OCI-LY3 (cell line): ENCODE data around the gene DTYMK.

Source experiments
- H2AFZ ChIP-seq: fragments of 200-600, 300-600 bp; shearing (Covaris generic); 2 replicates; pipeline ENCODE4 v1.6.0; 2014; ENCODE audit warnings: antibody characterized with exemption, low read depth, low read length
- H3K27ac ChIP-seq: fragments of 200-600, 300-600 bp; sonication (generic); 2 replicates; pipeline ENCODE4 v1.5.1; 2014; ENCODE audit warnings: mild to moderate bottlenecking, low read length, moderate library complexity, mixed read lengths
- H3K27me3 ChIP-seq: fragments of 200-600, 300-600 bp; sonication (generic); 2 replicates; pipeline ENCODE4 v1.6.1; 2014; ENCODE audit warnings: low read depth, low read length, mixed read lengths
- H3K36me3 ChIP-seq: fragments of 200-600, 300-600 bp; sonication (generic); replicated peaks from 2 replicates; pipeline ENCODE3; 2014; ENCODE audit warnings: low read depth, low read length, mixed read lengths
- H3K4me1 ChIP-seq: fragments of 300-600, 200-600 bp; sonication (generic); 2 replicates; pipeline ENCODE4 v1.6.1; 2014; ENCODE audit warnings: low read length, mixed read lengths
- H3K4me2 ChIP-seq: fragments of 200-600, 300-600 bp; sonication (generic); 2 replicates; pipeline ENCODE4 v1.6.1; 2014; ENCODE audit warnings: low read length, mixed read lengths
- H3K4me3 ChIP-seq: fragments of 300-600, 200-600 bp; sonication (generic); 2 replicates; pipeline ENCODE4 v1.5.1; 2014; ENCODE audit warnings: antibody characterized with exemption, mild to moderate bottlenecking, low read length, moderate library complexity
- H3K79me2 ChIP-seq: fragments of 300-600, 200-600 bp; shearing (Covaris generic); 2 replicates; pipeline ENCODE4 v1.6.1; 2014; ENCODE audit warnings: mild to moderate bottlenecking, low read length, mixed read lengths
- H3K9ac ChIP-seq: fragments of 300-600, 200-600 bp; shearing (Covaris generic); 2 replicates; pipeline ENCODE4 v1.6.0; 2014; ENCODE audit warnings: mild to moderate bottlenecking, low read length, moderate library complexity
- H3K9me3 ChIP-seq: fragments of 200-600, 300-600 bp; shearing (Covaris generic); 2 replicates; pipeline ENCODE4 v1.6.1; 2014; ENCODE audit warnings: low read length, mixed read lengths; ENCODE audit not compliant: insufficient read depth
- H4K20me1 ChIP-seq: fragments of 200-600, 300-600 bp; sonication (generic); 2 replicates; pipeline ENCODE4 v1.6.1; 2016; ENCODE audit warnings: low read length, mixed read lengths; ENCODE audit not compliant: insufficient read depth
- CTCF ChIP-seq: fragments of 200-600, 300-600 bp; sonication (generic); IDR thresholded peaks from 2 replicates; pipeline ENCODE4 v1.5.1; 2014; ENCODE audit warnings: antibody characterized with exemption, low read length, low read depth
- EZH2phosphoT487 ChIP-seq: fragments of 200-600 bp; shearing (Covaris generic); IDR thresholded peaks from 2 replicates; pipeline ENCODE4 v1.6.1; 2018; ENCODE audit warnings: antibody characterized with exemption, mixed run types, low read depth

DTYMK gene

GRCh38 chr2:241652722-241653121 is 33.9 kb downstream of the DTYMK start:
- no peak for TF ChIP-seq EZH2phosphoT487
- TF ChIP-seq CTCF = no peak
- Histone ChIP-seq H3K79me2 (peaks cover 22% of the 10 kb centered on the region), H4K20me1 (peaks cover 6% of the 10 kb centered on the region)

DNA sequence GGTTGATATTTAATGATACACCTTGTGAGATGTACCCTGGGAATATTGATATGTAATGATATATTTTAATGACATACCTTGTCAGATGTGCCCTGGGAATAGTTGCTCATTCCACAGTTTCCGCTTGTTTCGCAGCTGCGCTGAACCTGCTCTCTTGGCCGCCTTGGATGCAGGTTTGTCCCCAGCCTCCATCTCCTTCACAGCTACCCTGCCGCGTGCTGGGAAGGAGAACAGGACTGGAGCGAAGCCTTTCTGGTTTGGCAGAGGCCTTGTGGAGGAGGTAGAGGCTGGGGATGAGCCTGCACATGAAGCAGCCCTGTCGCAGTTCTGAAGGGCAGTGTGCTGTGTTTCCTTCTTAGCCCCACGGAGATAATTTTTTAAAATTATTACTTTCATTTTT is 34.5 kb downstream of the DTYMK start:
- Histone ChIP-seq H3K79me2 (peaks cover 22% of the 10 kb centered on the region), H3K36me3 (peaks cover 4% of the 10 kb centered on the region), H3K27me3 (no peaks in the 10 kb centered on the region), H2AFZ (no peak overlapping the region), H3K27ac (no peak overlapping the region), H4K20me1 (peaks cover 6% of the 10 kb centered on the region), H3K4me1 (no peaks in the 10 kb centered on the region), H3K9me3 (no peaks in the 10 kb centered on the region), H3K9ac (no peak overlapping the region), H3K4me3 (no peak overlapping the region), H3K4me2 (no peak overlapping the region)
- TF ChIP-seq CTCF = no peak

More at GRCh38 chr2:241652722-241653121, 33.9 kb downstream of the DTYMK start:
- peaks cover 4% of the 10 kb centered on the region for H3K36me3 ChIP-seq
- H2AFZ ChIP-seq = no peak overlapping the region
- no peaks in the 10 kb centered on the region for H3K9me3 ChIP-seq
- H3K4me2 ChIP-seq = no peak overlapping the region
- no peaks in the 10 kb centered on the region for H3K27me3 ChIP-seq
- H3K9ac ChIP-seq = no peak overlapping the region
- H3K4me1 ChIP-seq = no peaks in the 10 kb centered on the region
- H3K4me3 ChIP-seq = no peak overlapping the region
- no peak overlapping the region for H3K27ac ChIP-seq

DNA sequence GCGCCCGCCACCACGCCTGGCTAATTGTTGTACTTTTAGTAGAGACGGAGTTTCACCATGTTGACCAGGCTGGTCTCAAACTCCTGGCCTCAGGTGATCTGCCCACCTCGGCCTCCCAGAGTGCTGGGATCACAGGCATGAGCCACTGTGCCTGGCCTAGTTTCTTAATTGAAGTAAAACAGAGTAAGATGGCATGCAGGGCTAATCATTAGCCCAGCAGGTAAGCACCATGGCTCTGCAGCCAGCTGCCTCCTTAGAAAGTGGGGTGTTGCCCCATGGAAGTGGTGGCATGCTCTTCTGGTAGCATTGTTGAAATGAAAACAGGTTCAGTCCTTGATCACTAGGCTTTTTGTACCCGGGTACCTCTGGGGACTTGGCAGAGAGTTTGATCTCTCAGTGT is 36.7 kb downstream of the DTYMK start:
- H3K4me2 ChIP-seq = no peak overlapping the region
- TF ChIP-seq CTCF (no peak), EZH2phosphoT487 (no peak)
- no peaks in the 10 kb centered on the region for H3K27me3 ChIP-seq
- H3K4me3 ChIP-seq = no peak overlapping the region
- no peaks in the 10 kb centered on the region for H3K4me1 ChIP-seq
- H3K27ac ChIP-seq = no peak overlapping the region
- H4K20me1 ChIP-seq = peaks cover 6% of the 10 kb centered on the region
- peaks cover 4% of the 10 kb centered on the region for H3K36me3 ChIP-seq
- H3K9ac ChIP-seq = no peak overlapping the region
- H3K79me2 ChIP-seq = peaks cover 41% of the 10 kb centered on the region
- no peaks in the 10 kb centered on the region for H3K9me3 ChIP-seq
- H2AFZ ChIP-seq = no peak overlapping the region

DNA sequence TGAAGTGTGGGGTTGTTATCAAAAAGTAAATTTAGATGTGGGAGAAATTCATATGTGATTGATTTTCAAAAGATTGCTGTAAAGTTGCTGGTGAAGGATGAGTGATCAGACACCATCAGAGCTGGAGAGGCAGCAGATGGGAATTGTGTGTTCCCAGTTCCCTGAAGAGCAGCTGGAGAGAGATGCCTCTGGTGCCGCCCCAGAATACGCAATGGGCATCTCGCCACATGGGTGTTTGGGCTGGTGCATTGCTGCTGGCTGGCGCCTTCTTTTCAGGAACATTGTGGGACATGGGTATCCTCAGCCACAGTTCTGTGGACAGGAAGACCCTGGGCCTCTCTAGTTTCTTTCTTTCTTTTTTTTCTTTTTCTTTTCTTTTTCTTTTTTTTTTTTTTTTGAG is 37.2 kb downstream of the DTYMK start:
- peaks cover 6% of the 10 kb centered on the region for H4K20me1 ChIP-seq

More for the DNA sequence above, 37.2 kb downstream of the DTYMK start:
- no peaks in the 10 kb centered on the region for H3K4me1 ChIP-seq
- H3K27ac ChIP-seq = no peak overlapping the region
- TF ChIP-seq EZH2phosphoT487 (no peak), CTCF (no peak)
- H3K4me2 ChIP-seq = no peak overlapping the region
- no peaks in the 10 kb centered on the region for H3K9me3 ChIP-seq
- peaks cover 44% of the 10 kb centered on the region for H3K79me2 ChIP-seq
- no peak overlapping the region for H3K9ac ChIP-seq
- H3K27me3 ChIP-seq = no peaks in the 10 kb centered on the region
- no peak overlapping the region for H3K4me3 ChIP-seq
- peaks cover 4% of the 10 kb centered on the region for H3K36me3 ChIP-seq
- H2AFZ ChIP-seq = no peak overlapping the region
